PC-9 (cell line): ENCODE results near the gene CADM2. TPM values are rescaled to one million over a fixed set of nuclear protein-coding genes. Genes with fewer than 3 reads are reported as not detected.

Source experiments
- BruUV-seq: library from RNA; stranded (reverse); fragments of 400-500 nt; replicated peaks from 2 replicates; lab custom pipeline; 2021; lab: Mats Ljungman, UMichigan
- CTCF ChIA-PET: fragments of 300-600 bp; sonication (Branson Sonifier 250); formaldehyde crosslinking; loops from one replicate; lab custom pipeline; 2022; ENCODE audit warnings: antibody characterized with exemption; lab: Charles Lee
- POLR2A ChIA-PET: fragments of 300-600 bp; sonication (Branson Sonifier 250); formaldehyde crosslinking; loops from one replicate; lab custom pipeline; 2022; ENCODE audit warnings: antibody characterized with exemption; ENCODE audit not compliant: unreplicated experiment; lab: Charles Lee
- DNase-seq, 2 experiments: peaks; one replicate each; pipeline versions ENCODE4 v3.0.0 to v3.0.0-alpha.2; 2015 to 2022; ENCODE audit warnings: mixed read lengths in 1 of 2
- H2AFZ ChIP-seq: fragments of 200-600 bp; sonication (generic); 2 replicates; pipeline ENCODE4 v1.8.1; 2017; ENCODE audit warnings: antibody characterized with exemption
- H3F3A ChIP-seq: fragments of 200-600 bp; sonication (generic); 2 replicates; pipeline ENCODE4 v1.8.1; 2017; ENCODE audit warnings: antibody characterized with exemption, mild to moderate bottlenecking, low read depth; ENCODE audit not compliant: insufficient read depth
- H3K27ac ChIP-seq: fragments of 200-600 bp; sonication (generic); 2 replicates; pipeline ENCODE4 v1.6.1; 2016; ENCODE audit warnings: mixed run types
- H3K27me3 ChIP-seq: fragments of 200-600 bp; sonication (generic); 2 replicates; pipeline ENCODE4 v1.6.1; 2016; ENCODE audit warnings: low read depth, mixed run types; ENCODE audit not compliant: insufficient read depth
- H3K36me3 ChIP-seq: fragments of 200-600 bp; sonication (generic); 2 replicates; pipeline ENCODE4 v1.6.1; 2016; ENCODE audit warnings: low read depth, mixed run types
- H3K4me1 ChIP-seq: fragments of 200-600 bp; sonication (generic); replicated peaks from 2 replicates; pipeline ENCODE4 v1.6.1; 2016; ENCODE audit warnings: mixed run types; ENCODE audit not compliant: insufficient read depth
- H3K4me2 ChIP-seq: fragments of 200-600 bp; sonication (generic); 2 replicates; pipeline ENCODE4 v1.6.1; 2017; ENCODE audit warnings: mixed run types
- H3K4me3 ChIP-seq: fragments of 200-600 bp; sonication (generic); 2 replicates; pipeline ENCODE4 v1.6.1; 2016; ENCODE audit warnings: mixed run types
- H3K79me2 ChIP-seq: fragments of 200-600 bp; sonication (generic); 2 replicates; pipeline ENCODE4 v1.6.1; 2017; ENCODE audit warnings: low read depth, mixed run types
- H3K9me2 ChIP-seq: fragments of 200-600 bp; sonication (generic); 2 replicates; pipeline ENCODE4 v1.8.1; 2017; ENCODE audit warnings: mild to moderate bottlenecking; ENCODE audit not compliant: insufficient read depth
- H3K9me3 ChIP-seq: fragments of 200-600 bp; sonication (generic); 2 replicates; pipeline ENCODE4 v1.8.1; 2016; ENCODE audit warnings: low read depth; ENCODE audit not compliant: insufficient read depth
- H4K20me1 ChIP-seq: fragments of 200-600 bp; sonication (generic); 2 replicates; pipeline ENCODE4 v1.8.1; 2017; ENCODE audit not compliant: insufficient read depth
- EZH2 ChIP-seq: fragments of 200-600 bp; sonication (generic); IDR thresholded peaks from 2 replicates; pipeline ENCODE4 v1.8.0; 2017; ENCODE audit warnings: antibody characterized with exemption, low read depth
- intact Hi-C: fragments of 100-400 bp; cut with micrococcal nuclease; formaldehyde crosslinking; loops from one replicate; pipeline ENCODE4 v1.10.0; 2022; ENCODE audit not compliant: unreplicated experiment
- total RNA-seq: library from RNA; stranded (reverse); gene quantifications from 2 replicates; pipeline ENCODE4 v1.2.3, GENCODE V29; 2021
- TF ChIP-seq, protein P1 (sequence below): fragments of 200-600 bp; sonication (generic); conservative IDR thresholded peaks from 2 replicates; pipeline ENCODE4 v1.6.1; 2017; ENCODE audit warnings: mixed run types, antibody characterized with exemption, mild to moderate bottlenecking, moderate library complexity

Gene CADM2
- total RNA-seq, 1 experiment from 2014 or later, result 0.59 TPM

- no peak overlapping the region for H2AFZ ChIP-seq
- no peaks in the 10 kb centered on the region for H3F3A ChIP-seq
- no peaks in the 10 kb centered on the region for H3K27me3 ChIP-seq
- POLR2A ChIA-PET, result no interaction called here
- no peaks in the 10 kb centered on the region for H3K36me3 ChIP-seq
- H3K4me3 ChIP-seq, result no peak overlapping the region
- intact Hi-C loops, result no loop called here
- BruUV-seq, result no TSS peak
- no peaks in the 10 kb centered on the region; the same call in 1 of the 2 replicates for H3K9me2 ChIP-seq
- DNase-seq, result no peak
- H3K79me2 ChIP-seq, result no peaks in the 10 kb centered on the region
- no peaks in the 10 kb centered on the region for H3K9me3 ChIP-seq
- CTCF ChIA-PET, result no interaction called here
- H4K20me1 ChIP-seq, result no peaks in the 10 kb centered on the region
- H3K4me1 ChIP-seq, result no peaks in the 10 kb centered on the region
- no peak overlapping the region for H3K27ac ChIP-seq
- no peak overlapping the region for H3K4me2 ChIP-seq
- TF ChIP-seq, protein P1, sequence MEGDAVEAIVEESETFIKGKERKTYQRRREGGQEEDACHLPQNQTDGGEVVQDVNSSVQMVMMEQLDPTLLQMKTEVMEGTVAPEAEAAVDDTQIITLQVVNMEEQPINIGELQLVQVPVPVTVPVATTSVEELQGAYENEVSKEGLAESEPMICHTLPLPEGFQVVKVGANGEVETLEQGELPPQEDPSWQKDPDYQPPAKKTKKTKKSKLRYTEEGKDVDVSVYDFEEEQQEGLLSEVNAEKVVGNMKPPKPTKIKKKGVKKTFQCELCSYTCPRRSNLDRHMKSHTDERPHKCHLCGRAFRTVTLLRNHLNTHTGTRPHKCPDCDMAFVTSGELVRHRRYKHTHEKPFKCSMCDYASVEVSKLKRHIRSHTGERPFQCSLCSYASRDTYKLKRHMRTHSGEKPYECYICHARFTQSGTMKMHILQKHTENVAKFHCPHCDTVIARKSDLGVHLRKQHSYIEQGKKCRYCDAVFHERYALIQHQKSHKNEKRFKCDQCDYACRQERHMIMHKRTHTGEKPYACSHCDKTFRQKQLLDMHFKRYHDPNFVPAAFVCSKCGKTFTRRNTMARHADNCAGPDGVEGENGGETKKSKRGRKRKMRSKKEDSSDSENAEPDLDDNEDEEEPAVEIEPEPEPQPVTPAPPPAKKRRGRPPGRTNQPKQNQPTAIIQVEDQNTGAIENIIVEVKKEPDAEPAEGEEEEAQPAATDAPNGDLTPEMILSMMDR, result no peak
- no peak for TF ChIP-seq EZH2
Observed at GRCh38 chr3:85384372-85384771, 425.6 kb downstream of the CADM2 start.

DNA sequence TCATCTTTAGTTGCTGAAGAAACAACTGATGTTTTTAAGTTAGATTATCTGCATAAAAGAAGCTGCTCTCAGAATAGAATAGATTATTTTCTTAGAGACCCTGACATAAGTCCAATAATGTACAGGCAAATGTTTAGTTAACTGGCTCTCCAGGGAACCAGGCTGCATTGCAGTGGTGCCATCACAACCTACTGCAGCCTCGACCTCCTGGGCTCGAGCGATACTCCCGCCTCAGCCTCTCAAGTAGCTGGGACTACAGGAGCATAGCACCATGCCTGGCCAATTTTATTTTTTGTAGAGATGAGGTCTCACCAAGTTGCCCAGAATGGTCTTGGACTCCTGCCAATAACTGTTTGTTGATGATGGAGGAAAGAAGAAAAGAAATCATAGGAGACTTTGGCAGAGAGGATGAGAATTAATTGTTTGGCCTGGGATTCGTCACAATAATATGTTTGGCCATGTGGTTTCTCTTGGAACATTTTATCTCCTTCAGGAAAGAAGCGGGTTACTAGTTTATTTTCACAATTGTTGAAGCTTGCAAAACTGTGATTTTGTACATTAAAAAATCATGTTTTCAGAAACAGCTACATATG, 429.2 kb downstream of the CADM2 start:
- intact Hi-C loops, result no loop called here
- no peak overlapping the region for H2AFZ ChIP-seq
- H3K4me2 ChIP-seq, result no peak overlapping the region
- no peaks in the 10 kb centered on the region; the same call in 1 of the 2 replicates for H3K9me2 ChIP-seq
- H3K27ac ChIP-seq, result no peak overlapping the region
- no peaks in the 10 kb centered on the region for H3K36me3 ChIP-seq
- DNase-seq, result no peak
- H4K20me1 ChIP-seq, result no peaks in the 10 kb centered on the region
- ChIA-PET CTCF (no interaction called here), POLR2A (no interaction called here)
- H3K79me2 ChIP-seq, result no peaks in the 10 kb centered on the region
- no peaks in the 10 kb centered on the region for H3K27me3 ChIP-seq
- H3K9me3 ChIP-seq, result no peaks in the 10 kb centered on the region
- H3K4me3 ChIP-seq, result no peak overlapping the region
- no peaks in the 10 kb centered on the region for H3F3A ChIP-seq
- no peaks in the 10 kb centered on the region for H3K4me1 ChIP-seq
- no TSS peak for BruUV-seq
- no peak for TF ChIP-seq EZH2
- TF ChIP-seq, protein P1, result no peak

- intact Hi-C loops, result no loop called here
- H3K4me2 ChIP-seq, result no peak overlapping the region
- no peaks in the 10 kb centered on the region for H3F3A ChIP-seq
- no peaks in the 10 kb centered on the region for H3K9me3 ChIP-seq
- no peak overlapping the region for H2AFZ ChIP-seq
- H3K27me3 ChIP-seq, result no peaks in the 10 kb centered on the region
- H3K4me1 ChIP-seq, result no peaks in the 10 kb centered on the region
- no peak overlapping the region for H3K4me3 ChIP-seq
- POLR2A ChIA-PET, result no interaction called here
- CTCF ChIA-PET, result no interaction called here
- BruUV-seq, result no TSS peak
- no peaks in the 10 kb centered on the region for H3K79me2 ChIP-seq
- no peak for DNase-seq
- H3K27ac ChIP-seq, result no peak overlapping the region
- TF ChIP-seq, protein P1, result no peak
- TF ChIP-seq EZH2, result no peak
- no peaks in the 10 kb centered on the region for H3K9me2 ChIP-seq
- no peaks in the 10 kb centered on the region for H3K36me3 ChIP-seq
- no peaks in the 10 kb centered on the region for H4K20me1 ChIP-seq
Observed at GRCh38 chr3:85394424-85394823, 435.6 kb downstream of the CADM2 start.
